Vagina (tissue), 2 donors: ENCODE data around the gene ARCN1. TPM values are rescaled to one million over a fixed set of nuclear protein-coding genes. Genes with fewer than 3 reads are reported as not detected.
"Not testable (repeated sequence)": the region's sequence is repeated elsewhere in the genome, so short reads cannot be mapped to it uniquely, and the experiment has no call there.

ENCODE experiments used
- DNase-seq, 2 donors: peaks; one replicate each; pipeline ENCODE4 v3.0.0-alpha.2; 2017; ENCODE audit errors: extremely low spot score in 2 of 2
- H3K27ac ChIP-seq: fragments of 200-600 bp; sonication (generic); one replicate; pipeline ENCODE4 v1.5.1; 2019
- H3K27me3 ChIP-seq: fragments of 200-600 bp; sonication (generic); one replicate; pipeline ENCODE4 v1.5.1; 2019
- H3K36me3 ChIP-seq, 2 donors: fragments of 200-600 bp; sonication (generic); one replicate each; pipeline ENCODE4 v1.5.1; 2017 to 2019
- H3K4me1 ChIP-seq: fragments of 200-600 bp; sonication (generic); one replicate; pipeline ENCODE4 v1.5.1; 2019
- H3K4me3 ChIP-seq, 2 donors: fragments of 200-600 bp; sonication (generic); 1 replicate in 1 of 2; 2 replicates in 1 of 2; pipeline ENCODE4 v1.5.1; 2016 to 2019
- H3K9me3 ChIP-seq: fragments of 200-600 bp; sonication (generic); one replicate; pipeline ENCODE4 v1.5.1; 2019
- POLR2A ChIP-seq, 2 donors: fragments of 450-650 bp; IDR thresholded peaks; one replicate each; pipeline ENCODE4 v1.6.1; 2017; ENCODE audit warnings: antibody characterized with exemption in 2 of 2, mild to moderate bottlenecking in 2 of 2, moderate library complexity in 2 of 2
- POLR2AphosphoS5 ChIP-seq, 2 donors: sonication (generic); formaldehyde crosslinking; IDR thresholded peaks; one replicate each; pipeline ENCODE4 v1.9.0; 2017; ENCODE audit warnings: antibody characterized with exemption in 2 of 2, mild to moderate bottlenecking in 2 of 2, low read depth in 1 of 2; ENCODE audit not compliant: insufficient read depth in 1 of 2
- intact Hi-C: fragments of 100-400 bp; cut with DNase I; formaldehyde crosslinking; loops from one replicate; pipeline ENCODE4 v1.15.1; 2023
- total RNA-seq: library from RNA; depleted of rRNA; stranded (reverse); fragments of >200 nt; gene quantifications from one replicate; pipeline ENCODE4 v1.2.3, GENCODE V29; 2016
- TF ChIP-seq, protein P1 (sequence below), 3 experiments: fragments of 450-650 bp in 2 of 3; fragments of 200-600 bp in 1 of 3; sonication (generic) in 1 of 3; IDR thresholded peaks; one replicate each; pipeline ENCODE4 v1.5.1; 2017 to 2019; ENCODE audit warnings: antibody characterized with exemption in 3 of 3, mild to moderate bottlenecking in 2 of 3, moderate library complexity in 2 of 3

ARCN1 gene
- total RNA-seq, 1 donor from 2014 or later: 78.6 TPM

GRCh38 chr11:118592616-118593367 is 20.6 kb downstream of the ARCN1 start:
- Histone ChIP-seq H3K27me3 (no peaks in the 10 kb centered on the region), H3K4me3 (no peak overlapping the region), H3K4me1 (peaks cover 11% of the 10 kb centered on the region), H3K9me3 (no peaks in the 10 kb centered on the region), H3K27ac (no peak overlapping the region), H3K36me3 (peaks cover 6 to 86% of the 10 kb centered on the region in 2 donors)
- DNase-seq: no peak
- TF ChIP-seq, protein P1, sequence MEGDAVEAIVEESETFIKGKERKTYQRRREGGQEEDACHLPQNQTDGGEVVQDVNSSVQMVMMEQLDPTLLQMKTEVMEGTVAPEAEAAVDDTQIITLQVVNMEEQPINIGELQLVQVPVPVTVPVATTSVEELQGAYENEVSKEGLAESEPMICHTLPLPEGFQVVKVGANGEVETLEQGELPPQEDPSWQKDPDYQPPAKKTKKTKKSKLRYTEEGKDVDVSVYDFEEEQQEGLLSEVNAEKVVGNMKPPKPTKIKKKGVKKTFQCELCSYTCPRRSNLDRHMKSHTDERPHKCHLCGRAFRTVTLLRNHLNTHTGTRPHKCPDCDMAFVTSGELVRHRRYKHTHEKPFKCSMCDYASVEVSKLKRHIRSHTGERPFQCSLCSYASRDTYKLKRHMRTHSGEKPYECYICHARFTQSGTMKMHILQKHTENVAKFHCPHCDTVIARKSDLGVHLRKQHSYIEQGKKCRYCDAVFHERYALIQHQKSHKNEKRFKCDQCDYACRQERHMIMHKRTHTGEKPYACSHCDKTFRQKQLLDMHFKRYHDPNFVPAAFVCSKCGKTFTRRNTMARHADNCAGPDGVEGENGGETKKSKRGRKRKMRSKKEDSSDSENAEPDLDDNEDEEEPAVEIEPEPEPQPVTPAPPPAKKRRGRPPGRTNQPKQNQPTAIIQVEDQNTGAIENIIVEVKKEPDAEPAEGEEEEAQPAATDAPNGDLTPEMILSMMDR (IDR thresholded peaks at IDR 0.05): no peak
- no peak for TF ChIP-seq POLR2A (IDR thresholded peaks at IDR 0.05)
- intact Hi-C loops: no loop called here

DNA sequence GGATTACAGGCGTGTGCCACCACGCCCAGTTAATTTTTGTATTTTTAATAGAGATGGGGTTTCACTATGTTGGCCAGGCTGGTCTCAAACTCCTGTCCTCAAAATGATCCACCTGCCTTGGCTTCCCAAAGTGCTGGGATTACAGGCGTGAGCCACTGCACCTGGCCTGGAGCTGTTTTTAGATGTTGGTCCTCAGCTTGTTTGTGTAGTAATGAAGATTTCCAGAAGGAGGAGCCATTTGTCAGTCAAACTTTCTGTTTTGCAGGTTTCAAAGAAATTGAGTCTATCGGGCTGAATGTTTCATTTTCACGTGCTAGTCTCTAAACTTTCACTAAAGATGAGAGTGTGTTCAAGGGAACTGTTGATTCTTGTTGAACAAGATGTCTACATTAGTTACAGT is 22.8 kb downstream of the ARCN1 start:
- not testable (repeated sequence) for H3K27me3 ChIP-seq, DNase-seq, H3K4me3 ChIP-seq, H3K9me3 ChIP-seq
- Histone ChIP-seq H3K27ac (peak overlapping the region; percentile 53), H3K36me3 (peaks cover 5 to 85% of the 10 kb centered on the region in 2 donors), H3K4me1 (peaks cover 11% of the 10 kb centered on the region)
- intact Hi-C loops: loop anchor here (5.0 kb wide), 1 partner anchor 62 kb away; no protein-coding TSS in a partner anchor
- peak in 1 of 2 donors; percentile 49 for TF ChIP-seq POLR2AphosphoS5 (IDR thresholded peaks at IDR 0.05; ENCODE audit: insufficient read depth in 1 of 2, low read depth in 1 of 2)
- TF ChIP-seq, protein P1 (IDR thresholded peaks at IDR 0.05): peak in 2 of 3 experiments; percentile 23 to 61

GRCh38 chr11:118596224-118597146 is 24.3 kb downstream of the ARCN1 start:
- Histone ChIP-seq H3K27ac (peak overlapping the region; percentile 53), H3K27me3 (no peaks in the 10 kb centered on the region), H3K9me3 (no peaks in the 10 kb centered on the region), H3K36me3 (peaks cover 0 to 85% of the 10 kb centered on the region in 2 donors), H3K4me3 (no peak overlapping the region), H3K4me1 (peaks cover 11% of the 10 kb centered on the region)
- TF ChIP-seq, protein P1 (IDR thresholded peaks at IDR 0.05): no peak
- TF ChIP-seq POLR2AphosphoS5 (IDR thresholded peaks at IDR 0.05; ENCODE audit: insufficient read depth in 1 of 2, low read depth in 1 of 2) (no peak), POLR2A (IDR thresholded peaks at IDR 0.05) (no peak)
- DNase-seq: no peak
- intact Hi-C loops: loop anchor here (5.0 kb wide), 1 partner anchor 61 kb away; no protein-coding TSS in a partner anchor

DNA sequence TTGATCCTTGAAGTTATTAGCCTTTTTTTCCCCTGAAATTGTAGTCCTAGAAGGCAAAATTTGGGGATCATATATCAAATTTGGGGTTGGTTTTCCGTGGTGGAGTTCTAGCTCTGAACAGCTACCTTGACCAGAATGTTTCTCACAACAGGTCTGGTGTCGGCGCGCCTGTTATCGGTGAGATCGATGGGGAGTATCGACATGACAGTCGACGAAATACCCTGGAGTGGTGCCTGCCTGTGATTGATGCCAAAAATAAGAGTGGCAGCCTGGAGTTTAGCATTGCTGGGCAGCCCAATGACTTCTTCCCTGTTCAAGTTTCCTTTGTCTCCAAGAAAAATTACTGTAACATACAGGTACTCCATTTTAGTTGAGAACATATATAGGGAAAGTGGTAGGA is 25.3 kb downstream of the ARCN1 start:
- no peak for TF ChIP-seq POLR2AphosphoS5 (IDR thresholded peaks at IDR 0.05; ENCODE audit: insufficient read depth in 1 of 2, low read depth in 1 of 2)
- TF ChIP-seq POLR2A (IDR thresholded peaks at IDR 0.05): no peak
- TF ChIP-seq, protein P1 (IDR thresholded peaks at IDR 0.05): no peak
- intact Hi-C loops: loop anchor here (5.0 kb wide), 1 partner anchor 60 kb away; no protein-coding TSS in a partner anchor
- Histone ChIP-seq H3K27me3 (no peaks in the 10 kb centered on the region), H3K36me3 (peaks cover 0 to 80% of the 10 kb centered on the region in 2 donors), H3K4me3 (no peak overlapping the region), H3K27ac (no peak overlapping the region), H3K4me1 (peaks cover 18% of the 10 kb centered on the region), H3K9me3 (no peaks in the 10 kb centered on the region)
- DNase-seq: no peak
